ENCODE measurements around the gene DLG1.
A peak's percentile ranks its signal among the peaks of the same experiment; 100 is the strongest.

The DLG1 gene

GRCh38 chr3:197205265-197205664, 93.1 kb downstream of the DLG1 start:
- DNase-seq = no peak
- Histone ChIP-seq H3K9ac (ENCODE audit: low read length) (no peak overlapping the region), H3K9me2 (replicated peaks; ENCODE audit: insufficient read depth, low read length) (no peaks in the 10 kb centered on the region), H3K27me3 (replicated peaks; ENCODE audit: insufficient read depth, low read length) (no peaks in the 10 kb centered on the region), H3K9me3 (replicated peaks; ENCODE audit: insufficient read depth, low read length) (no peaks in the 10 kb centered on the region), H3K27ac (ENCODE audit: low read length) (no peak overlapping the region), H3F3A (ENCODE audit: insufficient read depth, low read length) (no peaks in the 10 kb centered on the region; the same call in 1 of the 2 replicates), H3K4me2 (ENCODE audit: low read depth, low read length) (no peak overlapping the region), H2AFZ (ENCODE audit: low read length) (no peak overlapping the region), H3K79me2 (ENCODE audit: low read length) (peaks cover 96% of the 10 kb centered on the region), H3K4me1 (ENCODE audit: low read length) (no peaks in the 10 kb centered on the region), H4K20me1 (ENCODE audit: insufficient read depth, low read length) (peaks cover 36% of the 10 kb centered on the region), H3K36me3 (replicated peaks; ENCODE audit: insufficient read depth, low read length) (no peaks in the 10 kb centered on the region), H3K4me3 (ENCODE audit: low read length) (no peak overlapping the region)
- no peak for TF ChIP-seq EZH2 (optimal IDR thresholded peaks at IDR 0.05; ENCODE audit: low read depth, low read length)
- TF ChIP-seq, protein P1, sequence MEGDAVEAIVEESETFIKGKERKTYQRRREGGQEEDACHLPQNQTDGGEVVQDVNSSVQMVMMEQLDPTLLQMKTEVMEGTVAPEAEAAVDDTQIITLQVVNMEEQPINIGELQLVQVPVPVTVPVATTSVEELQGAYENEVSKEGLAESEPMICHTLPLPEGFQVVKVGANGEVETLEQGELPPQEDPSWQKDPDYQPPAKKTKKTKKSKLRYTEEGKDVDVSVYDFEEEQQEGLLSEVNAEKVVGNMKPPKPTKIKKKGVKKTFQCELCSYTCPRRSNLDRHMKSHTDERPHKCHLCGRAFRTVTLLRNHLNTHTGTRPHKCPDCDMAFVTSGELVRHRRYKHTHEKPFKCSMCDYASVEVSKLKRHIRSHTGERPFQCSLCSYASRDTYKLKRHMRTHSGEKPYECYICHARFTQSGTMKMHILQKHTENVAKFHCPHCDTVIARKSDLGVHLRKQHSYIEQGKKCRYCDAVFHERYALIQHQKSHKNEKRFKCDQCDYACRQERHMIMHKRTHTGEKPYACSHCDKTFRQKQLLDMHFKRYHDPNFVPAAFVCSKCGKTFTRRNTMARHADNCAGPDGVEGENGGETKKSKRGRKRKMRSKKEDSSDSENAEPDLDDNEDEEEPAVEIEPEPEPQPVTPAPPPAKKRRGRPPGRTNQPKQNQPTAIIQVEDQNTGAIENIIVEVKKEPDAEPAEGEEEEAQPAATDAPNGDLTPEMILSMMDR (IDR thresholded peaks at IDR 0.05; ENCODE audit: low read length) = no peak
- no peak for TF ChIP-seq EZH2phosphoT487 (IDR thresholded peaks at IDR 0.05; ENCODE audit: low read length)

DNA sequence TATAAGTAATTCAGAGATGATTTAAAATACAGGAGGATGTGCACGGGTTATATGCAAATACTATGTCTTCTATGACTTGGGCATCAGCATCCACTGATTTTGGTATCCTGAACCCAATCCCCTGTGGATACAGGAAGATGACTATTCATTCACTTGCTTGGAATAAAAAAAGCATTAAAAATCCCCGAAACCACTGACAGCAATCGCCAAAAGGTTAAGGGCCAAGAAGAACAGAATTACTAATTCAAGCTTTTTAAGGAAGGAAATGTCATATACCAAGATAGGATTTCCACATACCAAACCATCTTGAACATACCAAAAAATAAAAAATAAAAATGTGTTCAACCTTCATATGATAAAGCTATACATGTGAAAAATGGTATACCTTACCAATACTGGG, 93.7 kb downstream of the DLG1 start:
- DNase-seq = no peak
- H3K9me2 ChIP-seq (replicated peaks; ENCODE audit: insufficient read depth, low read length) = no peaks in the 10 kb centered on the region
- no peaks in the 10 kb centered on the region for H3K4me1 ChIP-seq (ENCODE audit: low read length)
- H3K27ac ChIP-seq (ENCODE audit: low read length) = no peak overlapping the region
- H3K9ac ChIP-seq (ENCODE audit: low read length) = no peak overlapping the region
- H3F3A ChIP-seq (ENCODE audit: insufficient read depth, low read length) = no peaks in the 10 kb centered on the region; the same call in 1 of the 2 replicates
- H2AFZ ChIP-seq (ENCODE audit: low read length) = no peak overlapping the region
- H3K36me3 ChIP-seq (replicated peaks; ENCODE audit: insufficient read depth, low read length) = no peaks in the 10 kb centered on the region
- H3K4me3 ChIP-seq (ENCODE audit: low read length) = no peak overlapping the region
- H3K4me2 ChIP-seq (ENCODE audit: low read depth, low read length) = no peak overlapping the region
- no peak for TF ChIP-seq EZH2phosphoT487 (IDR thresholded peaks at IDR 0.05; ENCODE audit: low read length)
- no peak for TF ChIP-seq EZH2 (optimal IDR thresholded peaks at IDR 0.05; ENCODE audit: low read depth, low read length)
- TF ChIP-seq, protein P1 (IDR thresholded peaks at IDR 0.05; ENCODE audit: low read length) = no peak
- peaks cover 97% of the 10 kb centered on the region for H3K79me2 ChIP-seq (ENCODE audit: low read length)
- H3K27me3 ChIP-seq (replicated peaks; ENCODE audit: insufficient read depth, low read length) = no peaks in the 10 kb centered on the region
- H3K9me3 ChIP-seq (replicated peaks; ENCODE audit: insufficient read depth, low read length) = no peaks in the 10 kb centered on the region
- H4K20me1 ChIP-seq (ENCODE audit: insufficient read depth, low read length) = peaks cover 34% of the 10 kb centered on the region

GRCh38 chr3:197203714-197204146, 94.7 kb downstream of the DLG1 start:
- Histone ChIP-seq H4K20me1 (ENCODE audit: insufficient read depth, low read length) (peaks cover 32% of the 10 kb centered on the region), H3K4me1 (ENCODE audit: low read length) (no peaks in the 10 kb centered on the region), H3K9ac (ENCODE audit: low read length) (no peak overlapping the region), H3K36me3 (replicated peaks; ENCODE audit: insufficient read depth, low read length) (no peaks in the 10 kb centered on the region), H3K9me3 (replicated peaks; ENCODE audit: insufficient read depth, low read length) (no peaks in the 10 kb centered on the region), H3K27ac (ENCODE audit: low read length) (no peak overlapping the region), H2AFZ (ENCODE audit: low read length) (no peak overlapping the region), H3K79me2 (ENCODE audit: low read length) (peaks cover 97% of the 10 kb centered on the region), H3K9me2 (replicated peaks; ENCODE audit: insufficient read depth, low read length) (no peaks in the 10 kb centered on the region), H3K4me2 (ENCODE audit: low read depth, low read length) (no peak overlapping the region), H3F3A (ENCODE audit: insufficient read depth, low read length) (no peaks in the 10 kb centered on the region; the same call in 1 of the 2 replicates), H3K27me3 (replicated peaks; ENCODE audit: insufficient read depth, low read length) (no peaks in the 10 kb centered on the region), H3K4me3 (ENCODE audit: low read length) (no peak overlapping the region)
- peak; percentile 19 for DNase-seq
- TF ChIP-seq EZH2 (optimal IDR thresholded peaks at IDR 0.05; ENCODE audit: low read depth, low read length) (no peak), EZH2phosphoT487 (IDR thresholded peaks at IDR 0.05; ENCODE audit: low read length) (no peak)
- TF ChIP-seq, protein P1 (IDR thresholded peaks at IDR 0.05; ENCODE audit: low read length) = no peak

Measured in MM.1S (cell line).